ENCODE data around the gene LSM10. TPM values are rescaled to one million over a fixed set of nuclear protein-coding genes. Genes with fewer than 3 reads are reported as not detected.

LSM10 gene
- total RNA-seq, 1 experiment from 2014 or later = 7.3 TPM

GRCh38 chr1:36411674-36412648, 14.3 kb upstream of the LSM10 start:
- no peak for DNase-seq (ENCODE audit: low read depth)

GRCh38 chr1:36408479-36408878, 10.8 kb upstream of the LSM10 start:
- peak; percentile 55 for DNase-seq (ENCODE audit: low read depth)

GRCh38 chr1:36406440-36406839, 8.7 kb upstream of the LSM10 start:
- no peak for DNase-seq (ENCODE audit: low read depth)

- DNase-seq (ENCODE audit: low read depth) = no peak
Measured at GRCh38 chr1:36402504-36402890, 4.8 kb upstream of the LSM10 start.

DNA sequence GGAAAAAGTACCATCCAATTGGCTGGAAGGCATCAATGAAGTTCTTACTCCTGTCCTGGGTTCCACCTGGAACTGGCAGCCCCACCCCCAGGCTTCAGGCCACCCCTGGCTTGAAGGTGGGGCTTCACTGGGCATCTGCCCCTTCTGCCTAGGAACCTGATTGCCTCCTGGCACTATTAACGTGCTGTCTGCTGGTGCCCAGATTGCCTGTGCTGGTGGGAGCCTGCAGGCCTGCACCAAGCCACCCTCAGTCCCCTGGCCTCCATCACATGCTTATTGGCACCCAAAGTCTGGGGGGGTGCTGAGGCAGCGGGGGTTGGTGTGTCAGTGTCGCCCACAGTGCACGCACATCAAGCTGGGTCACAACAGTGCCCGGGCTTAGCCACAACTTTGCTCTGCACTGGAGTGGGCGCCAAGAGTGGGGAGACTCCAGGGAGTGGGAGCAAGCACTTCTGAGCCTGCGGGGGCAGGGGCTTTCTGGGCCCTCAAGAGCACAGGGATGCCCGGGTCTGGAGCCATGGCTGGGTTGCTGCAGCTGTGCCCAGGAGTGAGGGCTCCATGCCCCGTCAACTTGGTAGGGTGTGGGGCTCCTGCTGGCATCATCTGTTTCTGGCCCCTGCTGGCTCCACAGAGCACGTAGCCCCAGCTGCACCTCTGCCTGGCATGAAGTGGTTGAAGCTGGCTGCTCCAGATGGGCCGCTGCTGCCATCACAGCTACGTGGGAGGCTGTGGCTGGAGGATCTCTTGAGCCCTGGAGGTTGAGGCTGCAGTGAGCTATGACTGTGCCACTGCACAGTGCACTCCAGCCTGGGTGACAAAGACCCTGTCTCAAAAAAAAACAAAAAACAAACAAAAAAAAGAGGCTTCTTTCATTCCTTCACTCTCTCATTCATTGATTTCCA, 4.1 kb upstream of the LSM10 start:
- DNase-seq (ENCODE audit: low read depth) = no peak

GRCh38 chr1:36400825-36401601, 3.3 kb upstream of the LSM10 start:
- DNase-seq (ENCODE audit: low read depth) = no peak

DNA sequence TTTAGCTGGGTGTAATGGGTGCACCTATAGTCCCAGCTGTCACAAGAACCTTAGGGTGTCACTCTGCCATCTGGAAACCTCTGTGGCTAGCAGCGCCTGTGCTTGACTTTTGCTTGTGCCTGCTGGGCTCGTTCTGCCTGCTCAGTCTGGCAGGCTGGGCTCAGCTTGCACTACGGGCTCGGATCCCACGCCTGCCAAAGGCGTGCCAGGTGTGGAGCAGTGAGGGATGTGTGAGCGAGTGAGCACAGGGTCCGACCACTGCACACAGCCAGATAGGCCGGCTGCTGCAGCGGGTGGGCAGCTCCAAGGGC, 2.8 kb upstream of the LSM10 start:
- DNase-seq (ENCODE audit: low read depth) = no peak

DNA sequence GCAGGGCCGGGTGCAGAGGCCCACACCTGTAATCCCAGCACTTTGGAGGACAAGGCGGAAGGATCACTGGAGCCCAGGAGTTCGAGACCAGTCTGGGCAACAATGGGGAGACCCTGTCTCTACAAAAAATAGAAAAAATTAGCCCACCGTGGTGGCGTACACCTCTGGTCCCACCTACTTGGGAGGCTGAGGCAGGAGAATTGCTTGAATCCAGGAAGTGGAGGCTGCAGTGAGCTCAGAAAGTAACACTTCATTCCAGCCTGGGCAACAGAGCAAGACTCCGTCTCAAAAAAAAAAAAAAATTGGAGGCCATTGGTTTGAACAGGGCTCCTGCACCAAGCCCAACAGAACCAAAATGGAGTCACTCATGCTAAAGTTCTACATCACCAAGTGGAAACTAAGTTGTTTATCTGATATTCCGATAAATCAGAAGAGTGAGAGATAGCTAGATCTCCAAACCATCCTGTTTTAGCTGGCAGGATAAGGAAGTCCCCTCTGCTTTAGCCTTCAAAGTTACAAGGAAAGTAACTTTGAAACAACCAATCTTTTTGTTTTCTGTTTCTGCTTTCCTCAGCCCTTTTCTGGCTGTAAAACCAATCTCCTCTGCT, 766 bp upstream of the LSM10 start:
- no peak for DNase-seq (ENCODE audit: low read depth)

DNA sequence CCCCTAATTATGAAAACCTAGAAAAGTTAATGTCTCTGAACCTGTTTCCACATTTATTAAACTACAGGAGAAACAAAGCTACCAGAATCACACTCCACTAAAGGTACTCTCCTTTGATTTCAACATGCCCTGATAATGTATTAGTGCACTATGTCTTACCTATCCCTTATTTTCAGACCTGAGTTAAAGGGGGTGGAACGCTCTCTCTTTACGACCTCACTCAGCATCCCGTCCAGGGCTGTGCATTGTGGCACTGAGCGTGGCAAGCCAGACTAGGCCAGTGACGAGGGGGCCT, 678 bp downstream of the LSM10 start:
- no peak for DNase-seq (ENCODE audit: low read depth)

DNA sequence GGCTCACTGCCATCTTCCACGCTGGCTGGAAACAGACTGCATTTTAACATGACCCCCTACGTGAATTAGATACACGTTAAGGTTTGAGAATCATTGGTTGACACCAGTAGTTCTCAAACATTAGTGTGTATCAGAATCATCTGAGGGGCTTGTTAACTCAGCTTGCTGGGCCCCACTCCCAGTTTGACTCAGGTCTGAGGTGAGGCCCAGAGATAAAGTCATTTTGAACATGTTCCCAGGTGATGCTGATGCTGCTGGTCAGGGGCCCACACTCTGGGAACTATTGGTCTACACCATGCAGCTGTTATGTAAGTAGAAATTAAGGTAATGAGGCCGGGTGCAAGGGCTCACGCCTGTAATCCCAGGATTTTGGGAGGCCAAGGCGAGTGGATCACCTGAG, 1.3 kb downstream of the LSM10 start:
- no peak for DNase-seq (ENCODE audit: low read depth)

- no peak for DNase-seq (ENCODE audit: low read depth)
Measured at GRCh38 chr1:36393686-36394085, 4.0 kb downstream of the LSM10 start.

- no peak for DNase-seq (ENCODE audit: low read depth)
Measured at GRCh38 chr1:36392836-36393235, 4.9 kb downstream of the LSM10 start.

DNA sequence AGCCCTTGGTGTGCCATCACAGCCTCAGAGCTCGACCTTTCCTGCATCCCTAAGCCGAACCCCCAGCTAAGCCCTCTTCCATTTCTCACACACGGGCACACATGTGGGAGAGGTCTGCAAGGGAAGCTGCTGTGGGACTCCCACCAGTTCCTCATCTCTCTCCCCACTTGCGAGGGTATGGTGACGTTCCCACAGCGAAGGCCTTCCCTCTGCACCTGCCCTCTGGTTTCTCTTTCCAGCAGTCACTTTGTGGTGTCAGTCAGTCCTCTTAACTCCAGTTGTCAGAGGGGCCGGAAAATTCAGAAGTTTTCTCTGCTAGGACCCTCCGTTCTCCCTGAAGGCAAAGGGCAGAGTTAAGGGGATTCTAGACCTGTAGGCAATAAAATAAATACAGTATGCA, 6.4 kb downstream of the LSM10 start:
- DNase-seq (ENCODE audit: low read depth) = no peak

DNA sequence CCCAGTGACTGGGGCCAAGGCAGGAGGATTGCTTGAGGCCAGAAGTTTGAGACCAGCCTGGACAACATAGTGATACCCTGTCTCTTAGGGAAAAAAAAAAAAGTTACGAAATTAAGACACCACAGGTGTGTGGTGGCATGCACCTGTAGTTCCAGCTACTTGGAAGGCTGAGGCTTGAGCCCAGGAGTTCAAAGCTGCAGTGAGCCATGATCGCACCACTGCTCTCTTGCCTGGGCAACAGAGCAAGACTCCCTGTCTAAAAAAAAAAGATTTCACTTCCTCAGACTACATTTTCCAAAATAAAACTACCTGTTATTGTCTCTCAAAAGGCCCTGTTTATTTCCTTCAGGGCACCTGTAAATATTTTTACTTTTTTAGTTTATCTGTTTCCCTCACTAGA, 7.3 kb downstream of the LSM10 start:
- DNase-seq (ENCODE audit: low read depth) = no peak

DNA sequence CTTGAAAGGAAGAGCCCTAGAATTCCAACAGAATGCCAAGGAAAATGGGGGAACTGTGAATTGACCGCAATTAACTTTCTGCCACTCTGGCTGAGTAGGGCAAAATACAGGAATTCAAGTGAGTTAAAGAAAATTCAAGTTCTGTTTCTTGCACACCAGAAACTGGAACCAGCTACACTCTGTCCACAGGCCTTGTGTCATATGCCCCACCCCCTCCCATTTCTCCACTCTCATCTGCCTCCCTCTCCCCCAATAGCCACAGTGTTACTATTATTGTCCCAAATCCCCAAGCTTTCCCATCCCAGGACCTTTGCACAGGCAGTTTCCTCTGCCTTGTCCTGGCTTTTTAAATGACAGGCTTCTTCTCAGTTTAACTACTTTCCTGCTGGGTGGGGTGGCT, 7.7 kb downstream of the LSM10 start:
- DNase-seq (ENCODE audit: low read depth) = no peak

DNA sequence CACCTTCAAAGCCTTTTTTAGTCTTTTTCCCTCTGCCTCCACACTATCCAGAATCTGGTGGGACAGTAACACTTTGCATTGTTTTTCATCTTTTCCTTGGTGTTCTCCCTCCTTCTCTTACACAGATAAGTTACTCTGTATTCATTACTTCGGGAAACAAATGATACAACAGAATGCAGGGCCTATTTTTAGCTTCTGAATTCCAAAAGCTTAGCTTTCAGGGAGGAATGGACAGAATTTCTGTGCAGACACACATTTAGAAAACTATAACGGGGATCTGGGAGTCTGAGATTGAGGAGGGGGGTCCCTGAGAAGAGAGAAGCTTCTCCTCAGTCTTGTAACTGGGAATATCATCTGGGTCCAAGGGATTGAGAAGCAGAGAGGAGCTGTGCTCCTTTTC, 8.4 kb downstream of the LSM10 start:
- DNase-seq (ENCODE audit: low read depth) = no peak

- peak; percentile 69 for DNase-seq (ENCODE audit: low read depth)
Measured at GRCh38 chr1:36387141-36387949, 10.4 kb downstream of the LSM10 start.

DNA sequence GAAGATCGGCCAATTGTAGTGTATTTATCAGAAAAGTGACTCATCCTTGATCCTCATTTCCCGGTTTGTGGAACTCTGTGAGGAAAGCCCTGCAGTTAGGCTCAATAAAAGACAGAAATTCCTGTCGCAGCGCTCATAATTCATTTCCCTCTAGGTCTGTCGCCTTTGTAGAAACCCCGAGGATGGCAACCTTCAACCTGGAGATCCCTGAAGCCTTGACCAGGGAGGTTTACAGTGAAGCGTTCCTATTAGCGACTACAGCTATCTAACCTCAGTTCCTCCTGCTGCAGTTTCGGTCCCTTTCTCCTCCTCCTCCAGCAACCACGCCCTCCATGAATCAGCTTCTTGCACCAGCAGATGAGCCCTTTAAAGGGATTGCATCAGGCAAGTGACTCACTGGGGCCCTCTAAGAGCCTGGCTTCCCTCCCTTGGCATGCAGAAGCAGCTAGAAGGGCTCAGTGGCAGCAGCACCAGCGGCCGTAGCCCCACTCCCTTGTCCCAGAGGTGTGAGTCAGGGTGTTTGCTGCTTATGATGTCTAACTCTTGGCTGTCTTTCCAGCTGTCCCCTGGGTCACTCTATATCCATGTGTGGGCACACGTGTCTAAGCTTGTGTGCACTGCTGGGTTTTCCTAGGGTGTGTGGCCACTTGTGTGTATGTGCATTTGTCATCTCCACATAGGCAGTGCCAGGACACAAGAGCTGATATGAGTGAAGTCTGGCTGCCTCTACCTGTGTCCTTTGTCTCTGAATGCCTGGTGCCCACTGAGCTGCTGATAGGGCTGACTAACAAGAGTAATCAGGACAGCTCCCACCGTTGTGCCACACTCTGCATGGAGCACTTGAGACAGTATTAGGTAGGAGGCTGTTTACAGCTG, 11.2 kb downstream of the LSM10 start:
- peak; percentile 100 for DNase-seq (ENCODE audit: low read depth)

- peak; percentile 99 for DNase-seq (ENCODE audit: low read depth)
Measured at GRCh38 chr1:36385410-36386264, 12.1 kb downstream of the LSM10 start, which contains the start of gene STK40. Gene STK40 (minus strand): TSS chr1:36385924. CDS start chr1:36361332, 24,592 bp downstream.
